ENCODE measurements around the gene CD274.

DNA sequence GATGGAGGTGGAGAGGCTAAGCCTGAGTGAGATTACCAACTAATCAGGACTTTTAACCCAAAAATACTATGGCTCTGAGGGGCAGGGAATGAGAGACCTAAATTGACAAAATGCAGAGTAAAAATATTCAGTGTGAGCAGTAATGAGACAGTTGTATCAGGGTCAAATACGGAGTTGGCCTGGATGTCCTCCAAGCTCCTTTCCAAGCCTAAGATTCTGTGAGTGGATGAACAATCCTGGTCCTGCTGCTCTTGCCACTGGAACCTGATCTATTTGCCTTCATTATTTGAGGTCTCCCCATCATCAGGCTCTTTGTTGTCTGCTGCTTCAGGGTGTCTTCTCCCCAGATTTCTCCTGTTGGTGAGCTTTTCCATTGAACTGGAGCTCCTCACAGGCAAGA lies 61.1 kb downstream of the CD274 start:
- TF ChIP-seq SIX5 (IDR thresholded peaks at IDR 0.05; ENCODE audit: low read depth, low read length) (no peak), GTF2F1 (IDR thresholded peaks at IDR 0.05; ENCODE audit: borderline replicate concordance, low read depth, low read length) (no peak), TAF1 (IDR thresholded peaks at IDR 0.05; ENCODE audit: low read depth, low read length) (no peak), TEAD4 (IDR thresholded peaks at IDR 0.05; ENCODE audit: low read depth, low read length) (no peak)
- TF ChIP-seq, protein P1, sequence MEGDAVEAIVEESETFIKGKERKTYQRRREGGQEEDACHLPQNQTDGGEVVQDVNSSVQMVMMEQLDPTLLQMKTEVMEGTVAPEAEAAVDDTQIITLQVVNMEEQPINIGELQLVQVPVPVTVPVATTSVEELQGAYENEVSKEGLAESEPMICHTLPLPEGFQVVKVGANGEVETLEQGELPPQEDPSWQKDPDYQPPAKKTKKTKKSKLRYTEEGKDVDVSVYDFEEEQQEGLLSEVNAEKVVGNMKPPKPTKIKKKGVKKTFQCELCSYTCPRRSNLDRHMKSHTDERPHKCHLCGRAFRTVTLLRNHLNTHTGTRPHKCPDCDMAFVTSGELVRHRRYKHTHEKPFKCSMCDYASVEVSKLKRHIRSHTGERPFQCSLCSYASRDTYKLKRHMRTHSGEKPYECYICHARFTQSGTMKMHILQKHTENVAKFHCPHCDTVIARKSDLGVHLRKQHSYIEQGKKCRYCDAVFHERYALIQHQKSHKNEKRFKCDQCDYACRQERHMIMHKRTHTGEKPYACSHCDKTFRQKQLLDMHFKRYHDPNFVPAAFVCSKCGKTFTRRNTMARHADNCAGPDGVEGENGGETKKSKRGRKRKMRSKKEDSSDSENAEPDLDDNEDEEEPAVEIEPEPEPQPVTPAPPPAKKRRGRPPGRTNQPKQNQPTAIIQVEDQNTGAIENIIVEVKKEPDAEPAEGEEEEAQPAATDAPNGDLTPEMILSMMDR (IDR thresholded peaks at IDR 0.05; ENCODE audit: control extremely low read depth in 1 of 3, insufficient read depth in 1 of 3, low read depth in 1 of 3, low read length in 3 of 3) = no peak
